HG03460 (cell line): ENCODE measurements around the gene TTK.

Source experiments
- ATAC-seq: cut with Tn5 transposase; IDR thresholded peaks from one replicate; pipeline ENCODE4 v1.9.1; 2021; ENCODE audit not compliant: unreplicated experiment

TTK gene

GRCh38 chr6:80004173-80005072 is at the start of gene TTK:
TSS of gene TTK (plus strand) at chr6:80004649. CDS start at chr6:80005844, 1,195 bp downstream.
- ATAC-seq, result peak; percentile 100

- ATAC-seq, result no peak
These were observed 49.6 kb upstream of the TTK start for GRCh38 chr6:79954849-79955248.

GRCh38 chr6:79964607-79965081 is 39.8 kb upstream of the TTK start:
- no peak for ATAC-seq

- no peak for ATAC-seq
These were observed 37.3 kb upstream of the TTK start for GRCh38 chr6:79967178-79967577.

DNA sequence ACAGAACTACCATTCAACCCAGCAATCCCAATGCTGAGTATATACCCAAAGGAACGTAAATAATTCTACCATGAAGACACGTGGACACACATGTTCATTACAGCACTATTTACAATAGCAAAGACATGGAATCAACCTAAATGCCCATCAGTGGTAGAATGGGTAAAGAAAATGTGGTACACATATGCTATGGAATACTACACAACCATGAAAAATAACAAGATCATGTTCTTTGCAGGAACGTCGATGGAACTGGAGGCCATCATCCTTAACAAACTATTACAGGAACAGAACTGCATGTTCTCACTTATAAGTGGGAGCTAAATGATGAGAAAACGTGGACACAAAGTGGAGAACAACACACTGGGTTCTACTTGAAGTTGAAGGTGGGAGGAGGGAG is 34.7 kb upstream of the TTK start:
- no peak for ATAC-seq

- no peak for ATAC-seq
These were observed 33.3 kb upstream of the TTK start for GRCh38 chr6:79971193-79971592.

GRCh38 chr6:79981652-79982051 is 22.8 kb upstream of the TTK start:
- no peak for ATAC-seq

- ATAC-seq, result no peak
These were observed 20.2 kb upstream of the TTK start for GRCh38 chr6:79984261-79984660.

- ATAC-seq, result no peak
These were observed 19.3 kb upstream of the TTK start for GRCh38 chr6:79985128-79985527.

GRCh38 chr6:79989641-79990040 is 14.8 kb upstream of the TTK start:
- no peak for ATAC-seq

DNA sequence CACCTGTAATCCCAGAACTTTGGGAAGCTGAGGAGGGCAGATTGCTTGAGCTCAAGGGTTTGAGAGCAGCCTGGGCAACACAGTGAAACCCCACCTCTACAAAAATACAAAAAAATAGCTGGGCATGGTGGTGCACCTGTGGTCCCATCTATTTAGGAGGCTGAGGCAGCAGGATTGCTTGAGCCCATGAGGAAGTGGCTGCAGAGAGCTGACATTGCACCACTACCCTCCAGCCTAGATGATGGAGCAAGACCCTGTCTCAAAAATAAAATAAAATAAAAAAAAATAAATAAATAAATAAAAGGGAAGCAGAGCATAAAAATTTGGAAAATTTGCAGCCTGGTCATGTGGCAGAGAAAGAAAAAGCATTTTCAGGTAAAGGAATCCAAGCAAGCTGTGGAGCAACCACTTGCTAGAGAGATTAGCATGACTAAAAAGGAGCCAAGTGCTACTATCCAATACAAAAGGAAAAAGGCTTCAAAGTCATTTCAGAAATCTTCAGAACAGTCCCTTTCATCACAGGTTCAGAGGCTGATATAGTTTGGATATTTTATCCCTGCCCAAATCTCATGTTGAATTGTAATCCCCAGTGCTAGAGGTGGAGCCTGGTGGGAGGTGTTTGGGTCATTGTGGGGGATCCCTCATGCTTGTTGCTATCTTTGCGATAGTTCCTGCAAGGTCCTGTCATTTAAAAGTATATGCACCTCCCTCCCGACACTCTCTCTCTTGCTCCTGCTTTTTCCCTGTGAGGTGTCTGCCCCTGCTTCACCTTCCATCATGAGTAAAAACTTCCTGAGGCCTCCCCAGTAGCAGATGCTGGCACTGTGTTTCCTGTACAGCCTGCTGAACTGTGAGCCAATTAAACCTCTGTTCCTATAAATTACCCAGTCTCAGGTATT is 11.2 kb upstream of the TTK start:
- ATAC-seq, result no peak

GRCh38 chr6:79993911-79994309 is 10.5 kb upstream of the TTK start:
- ATAC-seq, result no peak

- no peak for ATAC-seq
These were observed 6.7 kb upstream of the TTK start for GRCh38 chr6:79997728-79998127.

DNA sequence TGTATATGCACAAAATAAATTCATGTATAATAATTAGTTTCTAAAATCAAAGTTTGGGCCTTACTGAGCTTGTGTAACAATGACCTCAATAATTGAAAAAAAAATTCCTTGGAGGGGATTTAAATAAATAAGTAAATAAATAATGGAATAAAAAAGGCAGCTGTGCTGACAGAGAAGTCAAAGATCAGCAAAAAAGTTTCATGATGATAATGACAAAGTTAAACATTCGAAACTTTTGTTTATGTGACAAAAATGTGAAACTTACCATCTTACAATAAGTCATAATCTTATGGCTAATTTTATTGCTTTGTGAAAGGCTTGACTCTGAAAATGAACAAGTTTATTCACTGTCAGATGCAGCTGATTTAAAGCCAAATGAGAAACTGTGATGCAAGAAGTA is 3.1 kb upstream of the TTK start:
- no peak for ATAC-seq

DNA sequence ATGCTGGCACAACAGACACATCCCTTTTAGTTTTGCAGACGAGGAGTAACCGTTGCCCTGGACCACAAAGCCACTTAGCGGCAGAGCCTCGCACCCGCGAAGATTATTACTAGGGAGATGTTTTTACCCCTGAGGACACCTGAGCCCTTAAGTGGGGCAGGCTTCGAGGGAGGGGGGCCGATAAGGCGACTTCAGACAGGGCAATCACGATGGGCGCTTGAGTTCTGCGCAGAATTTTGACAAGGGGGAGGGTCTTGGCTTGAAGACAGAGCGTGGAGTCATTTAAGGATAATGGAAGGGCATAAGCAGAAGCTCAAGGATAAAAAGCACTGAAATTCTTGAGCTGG is 650 bp upstream of the TTK start:
- ATAC-seq, result peak; percentile 16

DNA sequence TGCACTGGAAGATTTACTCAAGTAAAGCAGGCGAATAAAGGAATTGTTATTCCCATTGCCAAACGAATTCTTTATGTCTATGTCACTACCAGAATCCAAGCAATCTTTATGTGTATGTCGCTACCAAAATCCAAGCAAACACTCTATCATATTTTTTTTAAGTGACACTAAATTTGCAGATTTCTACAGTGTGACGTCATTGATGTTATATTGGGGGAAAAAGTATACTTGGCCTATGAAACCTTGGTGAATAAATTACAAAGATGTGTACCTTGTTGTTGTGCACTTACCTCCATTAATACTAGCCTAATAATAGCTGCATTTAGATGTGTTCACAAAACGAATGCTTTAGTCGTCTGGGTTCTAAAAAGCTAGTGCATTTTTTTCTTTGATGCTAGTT is 957 bp downstream of the TTK start:
- no peak for ATAC-seq

DNA sequence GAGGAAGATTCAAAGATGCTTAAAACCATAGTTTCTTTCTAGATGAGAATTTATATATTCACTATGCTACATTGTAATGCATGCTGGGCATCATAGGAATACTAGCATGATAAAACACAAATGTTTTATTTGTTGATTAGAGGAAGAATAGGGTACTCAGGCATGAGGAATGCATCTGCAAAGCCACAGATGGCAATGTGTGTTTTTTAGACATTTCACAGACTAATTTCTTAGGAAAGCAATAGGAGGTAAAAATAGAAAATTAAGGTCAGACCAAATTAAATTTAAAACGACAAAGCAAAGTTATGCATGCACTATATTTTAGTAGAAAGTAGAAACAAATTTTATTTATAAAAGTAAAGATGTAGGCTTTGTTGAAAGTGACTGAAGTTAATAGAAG is 2.1 kb downstream of the TTK start:
- no peak for ATAC-seq

DNA sequence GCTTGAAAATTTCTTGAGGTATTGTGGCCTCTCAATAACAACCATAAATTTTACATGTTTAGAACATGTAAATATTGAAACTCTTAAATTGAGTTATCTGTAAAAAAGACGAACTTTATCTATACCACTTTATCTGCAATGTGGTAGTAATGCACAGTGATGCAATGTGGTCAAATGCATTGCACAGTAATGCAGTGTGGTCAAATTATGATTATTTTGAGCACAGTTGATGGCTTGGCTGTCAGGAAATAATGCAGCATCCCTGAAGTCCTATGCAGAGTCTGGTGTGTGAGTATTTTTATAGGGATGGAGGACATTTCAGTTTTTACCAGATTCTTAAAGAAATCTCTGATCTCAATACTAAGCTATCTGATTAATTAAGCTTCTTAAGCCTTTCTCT is 5.1 kb downstream of the TTK start:
- ATAC-seq, result no peak

DNA sequence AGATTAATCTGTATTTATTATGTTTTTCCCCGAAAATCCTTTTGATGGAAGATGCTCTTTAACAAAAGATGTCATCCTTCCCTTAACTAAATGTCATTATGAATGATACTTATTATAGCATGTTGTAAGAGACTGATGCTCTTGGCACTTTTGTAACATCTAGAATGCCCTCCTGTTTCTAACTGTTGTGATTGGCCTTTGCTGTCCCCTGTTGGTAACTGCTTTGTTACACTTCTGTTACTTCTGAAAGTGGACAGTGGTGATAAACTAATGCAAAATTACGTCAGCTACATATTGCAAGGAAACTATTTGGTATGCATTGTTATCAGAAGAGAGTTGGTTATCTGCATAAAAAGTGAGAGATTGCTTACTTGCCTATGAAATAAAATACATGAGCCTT is 5.8 kb downstream of the TTK start:
- no peak for ATAC-seq

DNA sequence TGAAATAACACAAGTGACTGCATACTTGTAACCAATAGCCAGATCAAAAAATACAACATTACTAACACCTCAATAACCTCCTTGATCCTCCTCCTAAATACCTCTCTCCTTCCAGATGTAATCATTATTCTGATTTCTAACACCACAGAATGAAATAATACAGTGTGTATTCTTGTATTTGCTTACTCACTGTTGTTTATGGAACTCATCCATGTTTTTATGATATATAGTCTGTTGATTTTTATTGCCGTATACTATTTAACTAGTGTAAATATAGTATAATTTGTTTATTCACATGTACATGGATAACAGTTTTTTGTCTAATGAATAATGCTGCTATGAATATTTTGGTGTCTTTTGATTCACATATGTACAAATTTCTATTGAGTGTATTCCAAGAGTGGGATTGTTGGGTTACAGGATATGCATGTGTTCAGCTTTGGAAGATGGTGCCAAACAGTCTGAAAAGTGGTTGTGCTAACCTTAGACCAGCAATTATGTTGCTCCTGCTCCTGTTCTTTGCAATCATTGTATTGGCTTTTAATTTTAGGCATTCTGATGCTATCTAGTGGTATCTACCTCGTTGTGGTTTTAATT is 11.5 kb downstream of the TTK start:
- ATAC-seq, result no peak

- ATAC-seq, result no peak
These were observed 16.1 kb downstream of the TTK start for GRCh38 chr6:80020381-80021120.
